ENCODE data around the gene SMIM45.

Gene SMIM45

GRCh38 chr22:41978732-41979131, 26.8 kb downstream of the SMIM45 start:
- intact Hi-C loops (cut with micrococcal nuclease) = no loop called here
- no TSS peak for BruUV-seq (replicated peaks)

More at GRCh38 chr22:41978732-41979131, 26.8 kb downstream of the SMIM45 start:
- DNase-seq (no peak), ATAC-seq (ENCODE audit: low read depth) (no peak)
- ChIA-PET POLR2A (ENCODE audit: unreplicated experiment) (no interaction called here), CTCF (no interaction called here)
- Histone ChIP-seq H2BK15ac (ENCODE audit: low read depth, low read length) (no peak overlapping the region), H2BK20ac (ENCODE audit: low read depth, low read length) (no peak overlapping the region), H2AK9ac (replicated peaks; ENCODE audit: low read depth, low read length, poor library complexity) (no peak overlapping the region), H3K79me1 (ENCODE audit: low read depth in 1 of 2, low read length in 2 of 2) (no peaks in the 10 kb centered on the region), H4K91ac (ENCODE audit: insufficient read depth, low read depth, low read length) (no peak overlapping the region), H3K9me1 (ENCODE audit: insufficient read depth, low read length) (no peaks in the 10 kb centered on the region), H3K4me1 (ENCODE audit: control insufficient read depth, insufficient read depth, low read length) (no peaks in the 10 kb centered on the region; the same call in 1 of the 2 replicates), H3K14ac (replicated peaks; ENCODE audit: low read depth, low read length) (no peak overlapping the region), H2AFZ (replicated peaks; ENCODE audit: low read length, poor library complexity) (no peak overlapping the region), H3K9me3 (ENCODE audit: control insufficient read depth, insufficient read depth, low read length) (no peaks in the 10 kb centered on the region), H2AK5ac (ENCODE audit: low read depth, low read length) (no peak overlapping the region), H3K18ac (ENCODE audit: low read depth, low read length) (no peak overlapping the region), H3K23ac (ENCODE audit: low read depth, low read length) (no peak overlapping the region), H4K8ac (ENCODE audit: low read depth in 2 of 2, low read length in 2 of 2) (no peak overlapping the region), H4K20me1 (ENCODE audit: insufficient read depth, low read length) (no peaks in the 10 kb centered on the region), H3K27me3 (ENCODE audit: control insufficient read depth, insufficient read depth, low read length) (peaks cover 57% of the 10 kb centered on the region), H3K36me3 (ENCODE audit: control insufficient read depth, insufficient read depth, low read length) (no peaks in the 10 kb centered on the region), H4K5ac (ENCODE audit: low read depth, low read length) (no peak overlapping the region), H3K56ac (ENCODE audit: extremely low read depth, insufficient read depth, low read length) (no peak overlapping the region), H3K4ac (ENCODE audit: low read depth, low read length) (no peak overlapping the region), H2BK120ac (ENCODE audit: low read depth, low read length) (no peak overlapping the region), H3K9ac (ENCODE audit: low read depth, low read length) (no peak overlapping the region), H3K27ac (ENCODE audit: insufficient read depth, low read length) (no peak overlapping the region), H3K4me3 (ENCODE audit: insufficient read depth, low read depth, low read length) (no peak overlapping the region), H2BK5ac (ENCODE audit: low read depth, low read length, poor library complexity, severe bottlenecking) (no peak overlapping the region), H3K4me2 (ENCODE audit: low read depth, low read length) (no peak overlapping the region)
- in situ Hi-C loops (cut with MboI; ENCODE audit: low sequenced_read_pairs) (no loop called here), dilution Hi-C loops (cut with HindIII; ENCODE audit: low sequenced_read_pairs, unreplicated experiment) (no loop called here)
- no CpG with 5 or more reads among the region's 1 CpG for WGBS, 2 experiments (ENCODE audit: extremely low coverage in 2 of 2, insufficient read length in 1 of 2)
- TF ChIP-seq RAD21 (IDR thresholded peaks at IDR 0.05; ENCODE audit: low read length) (no peak), RCOR1 (IDR thresholded peaks at IDR 0.05; ENCODE audit: insufficient replicate concordance, low read length) (no peak), FOS (IDR thresholded peaks at IDR 0.05; ENCODE audit: low read depth, low read length) (no peak), MAZ (IDR thresholded peaks at IDR 0.05; ENCODE audit: borderline replicate concordance, low read depth, low read length) (no peak), ELK1 (IDR thresholded peaks at IDR 0.05; ENCODE audit: borderline replicate concordance, low read depth, low read length) (no peak), CTCF (conservative IDR thresholded peaks at IDR 0.05; ENCODE audit: low read depth, low read length) (no peak), NFE2L2 (IDR thresholded peaks at IDR 0.05; ENCODE audit: low read depth, low read length) (no peak)

Data from IMR-90 (cell line).